ENCODE data around the gene TBCD.
A peak's percentile ranks its signal among the peaks of the same experiment; 100 is the strongest.

The TBCD gene

GRCh38 chr17:82751571-82752370 is at the start of gene TBCD:
TBCD (plus strand) TSS chr17:82752065; CDS start chr17:82752194, 129 bp downstream.
- DNase-seq: peak; percentile 93

- DNase-seq: no peak
Measured at GRCh38 chr17:82702231-82702927, 49.5 kb upstream of the TBCD start.

GRCh38 chr17:82703036-82703745 is 48.7 kb upstream of the TBCD start:
- DNase-seq: no peak

- no peak for DNase-seq
Measured at GRCh38 chr17:82703935-82704865, 47.7 kb upstream of the TBCD start.

GRCh38 chr17:82704886-82705285 is 47.0 kb upstream of the TBCD start:
- no peak for DNase-seq

- no peak for DNase-seq
Measured at GRCh38 chr17:82705756-82706155, 46.1 kb upstream of the TBCD start.

GRCh38 chr17:82709024-82709675 is 42.7 kb upstream of the TBCD start:
- no peak for DNase-seq

GRCh38 chr17:82709676-82710498 is 42.0 kb upstream of the TBCD start:
- DNase-seq: no peak

GRCh38 chr17:82710499-82711232 is 41.2 kb upstream of the TBCD start:
- no peak for DNase-seq

GRCh38 chr17:82713071-82713723 is 38.7 kb upstream of the TBCD start:
- no peak for DNase-seq

GRCh38 chr17:82716203-82717010 is 35.5 kb upstream of the TBCD start, which contains the start of gene FN3KRP:
FN3KRP (plus strand) TSS chr17:82716706; CDS start chr17:82716756, 50 bp downstream.
- DNase-seq: peak; percentile 93

GRCh38 chr17:82718986-82719685 is 32.7 kb upstream of the TBCD start:
- no peak for DNase-seq

GRCh38 chr17:82720204-82720603 is 31.7 kb upstream of the TBCD start:
- DNase-seq: no peak

GRCh38 chr17:82722341-82723013 is 29.4 kb upstream of the TBCD start:
- no peak for DNase-seq

- no peak for DNase-seq
Measured at GRCh38 chr17:82723169-82723807, 28.6 kb upstream of the TBCD start.

- DNase-seq: no peak
Measured at GRCh38 chr17:82726427-82726826, 25.4 kb upstream of the TBCD start.
